ENCODE measurements around the gene PPP2R2B. TPM values are rescaled to one million over a fixed set of nuclear protein-coding genes. Genes with fewer than 3 reads are reported as not detected.

The PPP2R2B gene
- total RNA-seq, 4 donors from 2014 or later, result 0.31 to 1.9 (median 0.96) TPM

GRCh38 chr5:146779211-146779869 lies 99.2 kb downstream of the PPP2R2B start:
- ATAC-seq (ENCODE audit: low FRiP score) (no peak), DNase-seq (ENCODE audit: low spot score) (no peak)
- no peak for TF ChIP-seq CTCF (IDR thresholded peaks at IDR 0.05)

- no peak for DNase-seq (ENCODE audit: low spot score)
- no peak for TF ChIP-seq CTCF (IDR thresholded peaks at IDR 0.05)
- no peak for ATAC-seq (ENCODE audit: low FRiP score)
Observed at GRCh38 chr5:146778795-146779194, 99.8 kb downstream of the PPP2R2B start.

GRCh38 chr5:146778261-146778660 lies 100.3 kb downstream of the PPP2R2B start:
- ATAC-seq (ENCODE audit: low FRiP score) (no peak), DNase-seq (ENCODE audit: low spot score) (no peak)
- TF ChIP-seq CTCF (IDR thresholded peaks at IDR 0.05), result no peak

GRCh38 chr5:146772881-146773466 lies 105.6 kb downstream of the PPP2R2B start:
- TF ChIP-seq CTCF (IDR thresholded peaks at IDR 0.05), result no peak
- no peak for DNase-seq (ENCODE audit: low spot score)
- no peak for ATAC-seq (ENCODE audit: low FRiP score)

GRCh38 chr5:146770980-146771379 lies 107.6 kb downstream of the PPP2R2B start:
- DNase-seq (ENCODE audit: low spot score) (no peak), ATAC-seq (ENCODE audit: low FRiP score) (no peak)
- TF ChIP-seq CTCF (IDR thresholded peaks at IDR 0.05), result no peak

GRCh38 chr5:146770546-146770945 lies 108.0 kb downstream of the PPP2R2B start:
- DNase-seq (ENCODE audit: low spot score), result no peak
- no peak for ATAC-seq (ENCODE audit: low FRiP score)
- TF ChIP-seq CTCF (IDR thresholded peaks at IDR 0.05), result no peak

- no peak for TF ChIP-seq CTCF (IDR thresholded peaks at IDR 0.05)
- ATAC-seq (ENCODE audit: low FRiP score) (no peak), DNase-seq (ENCODE audit: low spot score) (no peak)
Observed at GRCh38 chr5:146767534-146767933, 111.0 kb downstream of the PPP2R2B start.
